Measurements from ENCODE around the gene HUS1. TPM values are rescaled to one million over a fixed set of nuclear protein-coding genes. Genes with fewer than 3 reads are reported as not detected.
"Not testable (repeated sequence)": the region's sequence is repeated elsewhere in the genome, so short reads cannot be mapped to it uniquely, and the experiment has no call there.

Gene HUS1
- total RNA-seq, result 9.0 and 29.4 TPM in 2 replicates

DNA sequence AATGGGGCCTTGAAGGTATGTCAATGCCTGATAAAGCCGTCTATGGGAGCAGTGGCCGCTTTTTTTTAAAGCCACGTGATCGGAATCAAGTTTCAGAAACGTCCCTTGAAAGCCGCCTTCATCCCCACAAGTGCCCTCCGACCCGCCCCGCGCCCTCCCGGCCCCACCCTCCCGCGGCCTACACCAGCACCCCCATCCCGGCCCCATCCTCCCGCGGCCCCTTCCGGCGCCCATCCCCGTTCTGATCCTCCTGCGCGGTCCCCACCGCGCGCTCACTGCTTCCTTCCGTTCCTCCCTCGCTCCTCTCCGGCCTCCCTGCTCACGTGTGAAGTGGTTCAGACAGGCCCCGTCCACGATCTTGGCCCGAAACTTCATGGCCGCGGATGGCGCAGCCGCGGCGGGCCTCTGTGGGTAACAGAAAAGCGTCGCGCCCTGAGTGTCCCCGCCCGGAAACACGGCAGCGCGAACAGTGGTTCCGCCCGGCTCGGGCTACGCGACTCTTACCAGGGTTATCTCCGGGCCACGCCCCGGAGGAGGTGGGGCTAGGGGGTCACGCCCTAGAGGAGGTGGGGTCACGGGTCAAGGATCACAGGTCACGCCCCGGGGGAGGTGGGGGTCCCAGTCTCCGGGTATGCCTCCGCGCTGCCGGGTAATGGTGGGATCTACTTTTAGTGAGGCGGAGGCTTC is at the start of gene HUS1:
HUS1 (minus strand) TSS at position 471 of the 687 bp plus-strand sequence; CDS start at position 375, 96 bp downstream.
- peak; percentile 51 for DNase-seq (ENCODE audit: low read depth)

DNA sequence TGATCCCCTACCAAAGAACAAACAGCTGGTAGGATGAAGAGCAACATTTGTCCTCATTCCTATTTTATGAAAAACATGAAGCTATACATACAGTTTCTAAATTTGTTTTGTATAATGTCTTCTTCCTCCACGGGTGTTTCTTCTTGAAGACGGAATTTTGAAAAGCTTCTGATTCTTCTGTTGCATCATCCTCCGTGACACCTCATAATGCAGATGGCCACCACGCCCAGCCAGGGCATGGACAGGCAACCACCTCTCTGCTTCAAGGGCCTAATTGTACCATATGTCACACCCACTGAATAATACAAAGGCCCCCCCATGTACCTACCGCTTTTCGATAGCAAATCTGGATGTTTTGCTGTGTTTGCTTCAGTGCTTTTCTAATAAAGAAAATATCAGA is 49.5 kb upstream of the HUS1 start, which contains the start of gene SUN3:
SUN3 (minus strand) TSS at position 170 of the 400 bp plus-strand sequence; CDS start at position 1, 169 bp downstream.
- no peak for DNase-seq (ENCODE audit: low read depth)

DNA sequence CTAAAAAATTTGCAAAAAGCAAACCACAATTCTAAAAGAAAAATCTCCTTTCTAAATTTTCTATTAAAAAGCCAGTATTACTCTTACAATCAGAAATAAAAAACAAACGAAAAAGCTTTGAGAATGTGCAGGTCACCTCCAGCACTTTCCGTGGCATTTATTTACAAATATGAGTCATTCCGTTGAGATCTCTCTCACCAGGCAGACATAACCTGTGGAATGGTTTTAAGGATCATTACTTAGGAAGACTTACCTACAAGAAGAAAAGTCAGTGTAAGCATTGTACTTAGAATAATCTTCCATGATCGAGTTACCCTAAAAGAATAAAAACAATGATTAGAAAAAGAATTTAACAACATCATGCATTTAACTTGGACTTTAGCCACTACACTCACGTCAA is 46.2 kb upstream of the HUS1 start:
- peak; percentile 46 for DNase-seq (ENCODE audit: low read depth)

DNA sequence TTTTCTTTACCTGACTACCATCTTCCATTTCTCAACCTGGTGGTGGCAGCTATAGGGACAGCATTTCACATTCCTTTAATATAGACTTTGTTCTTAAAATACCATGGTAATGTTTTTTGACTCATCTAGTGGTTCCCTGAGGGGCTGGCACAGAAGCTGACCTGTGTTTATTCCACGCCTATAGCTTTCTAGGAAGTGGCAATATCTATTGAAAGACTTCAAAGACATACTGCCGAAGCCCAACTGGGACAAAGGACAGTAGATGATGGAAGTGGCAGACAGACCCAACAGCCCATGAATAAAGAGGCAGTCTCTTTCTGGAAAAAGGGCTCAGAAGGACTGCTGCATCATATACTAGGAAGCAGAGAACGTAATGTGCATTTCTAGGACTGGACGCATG is 38.3 kb upstream of the HUS1 start:
- DNase-seq (ENCODE audit: low read depth), result no peak

DNA sequence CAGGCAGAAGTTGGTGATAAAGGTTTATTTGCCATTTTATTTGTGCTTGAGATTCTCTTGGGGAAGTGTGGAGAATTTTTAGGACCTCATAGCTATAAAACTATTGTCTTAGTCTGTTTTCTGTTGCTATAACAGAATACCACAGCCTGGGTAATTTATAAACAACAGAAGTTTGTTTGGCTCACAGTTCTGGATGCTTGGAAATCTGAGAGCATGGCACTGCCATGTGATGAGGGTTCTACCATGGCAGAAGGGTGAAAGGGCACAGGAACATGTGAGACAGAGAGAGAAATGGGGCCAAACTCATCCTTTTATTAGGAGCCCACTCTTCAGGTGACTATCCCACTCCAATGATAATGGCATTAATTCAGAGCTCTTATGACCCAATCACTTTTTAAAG is 37.2 kb upstream of the HUS1 start:
- no peak for DNase-seq (ENCODE audit: low read depth)

DNA sequence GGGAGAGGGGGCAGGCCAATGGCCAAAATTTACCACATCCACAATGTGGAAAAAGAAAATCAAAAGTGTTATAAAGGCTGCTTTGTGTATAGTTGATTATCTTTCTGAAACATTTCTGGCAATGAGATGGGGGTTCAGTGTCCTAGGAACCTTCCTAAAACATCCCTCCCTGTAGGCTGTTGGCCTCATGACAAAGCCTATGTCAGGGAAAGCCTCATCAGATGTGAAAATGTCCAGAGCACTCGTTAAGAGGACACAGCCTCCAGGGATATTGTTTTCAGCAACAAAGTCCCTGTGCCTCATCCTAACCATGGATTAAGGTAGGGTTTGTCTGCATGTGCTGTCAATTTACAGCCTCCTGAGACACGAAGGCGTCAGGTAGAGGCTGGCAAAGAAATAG is 32.5 kb upstream of the HUS1 start:
- DNase-seq (ENCODE audit: low read depth), result no peak

DNA sequence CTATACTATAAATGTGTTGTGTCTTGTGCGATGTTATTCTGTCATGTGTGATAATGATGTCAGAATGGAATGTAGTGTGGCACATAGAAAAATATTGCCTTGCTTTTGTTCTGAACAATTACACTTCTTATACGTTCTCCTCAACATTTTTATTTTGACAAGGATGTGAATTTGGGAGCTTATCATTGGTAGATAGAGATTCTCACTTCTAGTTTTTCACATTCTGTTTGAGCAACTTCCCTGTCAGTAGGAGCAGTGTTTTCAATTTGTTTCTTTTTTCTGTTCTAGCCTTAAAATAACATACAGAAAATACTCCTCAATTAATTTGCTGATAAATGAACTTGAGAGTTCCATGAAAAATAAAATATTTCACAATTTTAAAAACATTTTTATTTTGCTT is 31.9 kb upstream of the HUS1 start:
- DNase-seq (ENCODE audit: low read depth), result no peak

DNA sequence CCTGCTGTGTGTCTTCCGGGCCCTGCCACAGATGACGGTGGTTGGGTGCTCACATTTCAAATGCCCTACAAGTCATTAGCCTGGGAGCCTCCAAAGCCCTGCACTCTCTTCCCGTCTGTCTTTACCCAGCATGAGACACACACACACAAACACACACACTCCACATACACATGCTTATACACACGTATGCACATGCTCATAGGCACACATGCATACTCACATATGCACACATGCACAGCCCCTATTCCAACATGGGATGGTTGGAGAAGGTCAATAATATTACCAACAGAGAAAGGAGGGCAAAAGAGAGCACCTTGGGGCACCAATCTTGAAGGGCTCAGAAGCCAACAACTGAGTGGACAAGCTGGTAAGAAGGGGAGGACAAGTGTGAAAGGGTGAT is 30.5 kb upstream of the HUS1 start:
- no peak for DNase-seq (ENCODE audit: low read depth)

DNA sequence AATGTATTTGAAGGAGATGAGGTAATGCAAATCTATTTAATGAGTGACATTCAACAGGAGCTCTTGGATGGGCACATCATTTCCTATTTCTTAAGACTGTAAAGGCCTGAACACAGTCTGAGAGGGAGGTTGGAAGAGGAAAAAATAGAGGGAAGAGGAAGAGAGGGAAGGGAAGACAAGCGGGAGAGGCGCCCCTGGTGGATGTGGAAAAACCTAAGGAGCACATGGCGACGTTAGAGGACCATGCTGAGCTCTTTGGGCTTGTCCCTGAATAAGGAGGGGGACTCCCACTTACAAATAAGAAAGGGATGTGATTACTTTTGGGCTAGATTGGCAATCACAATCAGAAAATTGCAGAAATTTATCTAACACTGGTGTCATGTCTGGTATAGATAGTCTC is 29.8 kb upstream of the HUS1 start:
- no peak for DNase-seq (ENCODE audit: low read depth)

DNA sequence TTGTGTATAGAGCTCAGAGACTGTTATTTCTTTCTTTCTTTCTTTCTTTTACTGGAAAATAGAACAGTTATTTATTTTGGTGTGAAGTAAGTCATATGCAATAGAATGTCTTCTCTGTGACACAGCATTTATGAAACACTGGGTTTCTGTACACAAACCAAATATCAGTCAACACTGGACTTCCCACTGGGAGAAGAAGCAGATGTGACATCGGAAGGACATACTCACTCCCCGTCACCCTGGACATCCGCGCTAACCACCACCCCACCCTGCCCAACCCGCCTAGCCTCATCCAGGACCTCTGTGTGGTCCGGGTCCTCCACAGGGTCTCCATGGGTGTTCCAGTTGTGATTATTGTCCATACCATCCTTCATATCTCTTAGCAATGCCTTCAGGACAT is 27.5 kb upstream of the HUS1 start:
- DNase-seq (ENCODE audit: low read depth), result no peak

DNA sequence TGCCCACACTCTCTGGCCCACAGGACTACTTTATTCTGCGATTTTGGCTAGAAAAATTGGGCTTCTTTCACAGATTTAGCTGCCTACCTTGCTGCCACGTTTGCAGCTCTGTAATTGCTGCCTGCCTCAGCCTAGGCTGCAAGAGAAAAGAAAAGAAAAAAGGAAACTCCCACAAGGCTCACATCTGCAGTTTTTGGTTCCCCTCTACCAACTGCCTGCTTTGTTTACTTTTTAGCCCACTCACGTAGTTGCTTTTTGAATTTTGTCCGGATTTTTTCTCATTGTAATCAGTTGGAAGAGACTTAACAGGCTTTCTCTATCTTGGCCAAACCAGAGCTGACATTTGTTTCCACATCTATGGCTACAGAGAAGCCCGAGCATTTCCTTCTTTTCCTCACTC is 25.2 kb upstream of the HUS1 start:
- no peak for DNase-seq (ENCODE audit: low read depth)

DNA sequence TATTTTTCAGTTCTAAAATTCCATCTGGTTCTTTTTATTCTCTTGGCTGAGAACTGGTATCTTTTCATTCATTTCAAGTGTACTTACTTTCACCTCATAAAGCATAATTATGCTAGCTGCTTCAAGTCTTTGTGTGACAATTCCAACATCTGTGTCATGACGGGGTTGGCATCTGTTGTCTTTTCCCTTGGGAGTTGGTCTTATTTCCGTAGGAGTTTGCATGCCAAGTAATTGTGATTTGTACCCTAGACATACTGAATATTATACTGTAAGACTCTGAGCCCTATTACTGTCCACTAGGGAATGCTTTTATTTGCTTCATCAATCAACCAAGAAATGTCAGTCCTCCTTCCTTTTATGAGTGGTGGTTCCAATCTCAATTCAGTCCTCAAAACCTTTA is 24.6 kb upstream of the HUS1 start:
- DNase-seq (ENCODE audit: low read depth), result no peak

DNA sequence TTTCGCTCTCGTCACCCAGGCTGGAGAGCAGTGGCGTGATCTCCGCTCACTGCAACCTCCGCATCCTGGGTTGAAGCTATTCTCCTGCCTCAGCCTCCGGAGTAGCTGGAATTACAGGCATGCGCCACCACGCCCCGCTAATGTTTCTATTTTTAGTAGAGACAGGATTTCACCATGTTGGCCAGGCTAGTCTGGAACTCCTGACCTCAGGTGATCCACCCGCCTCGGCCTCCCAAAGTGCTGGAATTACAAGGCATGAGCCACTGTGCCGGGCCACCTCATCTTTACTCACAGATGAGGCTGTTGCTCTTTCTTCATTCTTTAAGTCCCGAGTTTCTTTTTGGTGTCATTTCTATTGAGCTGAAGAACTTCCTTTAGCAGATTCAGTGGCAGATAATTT is 20.7 kb upstream of the HUS1 start:
- DNase-seq (ENCODE audit: low read depth), result peak; percentile 19

DNA sequence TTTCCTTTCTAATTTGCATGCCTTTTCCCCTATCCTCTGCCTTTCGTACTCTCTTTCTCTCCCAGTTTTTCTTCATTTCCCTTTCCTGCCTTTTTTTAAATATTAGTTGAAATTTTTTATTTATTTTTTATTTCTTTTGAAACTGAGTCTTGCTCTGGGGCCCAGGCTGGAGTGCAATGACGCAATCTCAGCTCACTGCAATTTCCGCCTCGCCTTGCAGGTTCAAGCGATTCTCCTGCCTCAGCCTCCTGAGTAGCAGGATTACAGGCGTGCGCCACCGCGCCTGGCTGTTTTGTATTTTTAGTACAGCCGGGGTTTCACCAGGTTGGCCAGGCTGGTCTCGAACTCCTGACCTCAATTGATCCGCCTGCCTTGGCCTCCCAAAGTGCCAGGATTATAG is 20.0 kb upstream of the HUS1 start:
- DNase-seq (ENCODE audit: low read depth), result no peak

DNA sequence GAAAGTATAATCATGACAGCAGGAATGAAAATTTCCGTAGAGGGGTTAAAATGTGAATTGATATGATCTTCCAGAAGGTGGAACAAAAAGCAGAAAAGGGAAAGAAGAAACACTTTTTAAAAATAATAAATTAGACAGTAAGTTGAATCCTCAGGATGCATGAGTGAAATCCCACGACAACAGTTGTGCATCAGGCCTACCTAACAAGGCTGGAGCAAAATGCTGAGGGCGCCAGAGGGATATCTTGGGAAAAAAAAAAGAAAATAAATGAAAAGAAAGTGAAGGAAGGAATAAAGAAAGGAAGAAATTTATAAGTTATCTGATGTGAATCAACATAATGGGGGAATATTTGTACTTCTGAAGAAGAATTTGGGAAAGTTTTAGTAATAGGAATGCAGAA is 13.0 kb upstream of the HUS1 start:
- DNase-seq (ENCODE audit: low read depth), result no peak

DNA sequence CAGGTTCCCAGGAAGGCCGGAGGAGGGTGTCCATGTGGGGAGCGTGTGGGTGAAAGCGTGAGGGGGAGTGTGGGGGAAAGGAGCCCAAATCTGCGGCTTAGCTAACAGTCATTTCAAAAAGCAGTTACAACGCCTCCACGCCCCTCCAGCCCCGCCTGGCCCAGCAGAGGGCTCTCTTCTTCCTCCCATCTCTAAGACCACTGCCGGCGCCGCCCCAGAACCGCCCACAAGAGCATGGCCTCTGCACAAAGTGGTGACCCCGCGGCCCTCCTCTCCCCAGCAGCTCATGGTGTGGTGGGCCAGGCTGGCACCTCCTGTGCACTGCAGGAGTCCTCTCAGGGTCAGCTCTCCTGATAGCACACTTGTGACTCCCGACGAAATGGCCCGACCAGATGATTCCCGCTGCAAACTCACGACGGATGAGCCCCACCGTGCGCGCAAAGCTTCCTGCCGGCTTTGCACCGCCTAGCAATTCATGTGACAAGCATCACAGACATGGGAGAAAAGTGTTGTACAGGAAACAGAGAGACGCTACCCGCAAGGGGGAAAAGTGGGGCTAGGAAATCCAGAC is 12.4 kb upstream of the HUS1 start:
- peak; percentile 40 for DNase-seq (ENCODE audit: low read depth)

DNA sequence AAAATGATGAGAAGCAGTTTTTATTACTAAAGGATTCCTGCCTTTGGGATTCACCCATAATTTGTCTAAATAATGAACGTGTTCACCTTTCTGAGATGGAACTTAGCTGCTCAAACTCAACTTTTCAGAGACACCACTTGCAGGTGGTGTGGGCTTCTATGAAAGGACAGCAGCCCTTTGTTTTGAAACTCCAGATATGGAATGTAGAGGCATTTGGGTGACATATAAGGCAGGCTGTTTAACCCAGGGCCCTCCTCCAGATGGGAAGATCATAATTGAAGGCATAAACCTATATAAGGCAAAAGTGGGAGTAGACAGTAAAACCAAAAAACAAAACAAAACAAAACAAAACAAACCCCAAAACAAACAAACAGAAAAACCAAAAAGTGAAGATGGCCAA is 11.9 kb upstream of the HUS1 start:
- DNase-seq (ENCODE audit: low read depth), result no peak

DNA sequence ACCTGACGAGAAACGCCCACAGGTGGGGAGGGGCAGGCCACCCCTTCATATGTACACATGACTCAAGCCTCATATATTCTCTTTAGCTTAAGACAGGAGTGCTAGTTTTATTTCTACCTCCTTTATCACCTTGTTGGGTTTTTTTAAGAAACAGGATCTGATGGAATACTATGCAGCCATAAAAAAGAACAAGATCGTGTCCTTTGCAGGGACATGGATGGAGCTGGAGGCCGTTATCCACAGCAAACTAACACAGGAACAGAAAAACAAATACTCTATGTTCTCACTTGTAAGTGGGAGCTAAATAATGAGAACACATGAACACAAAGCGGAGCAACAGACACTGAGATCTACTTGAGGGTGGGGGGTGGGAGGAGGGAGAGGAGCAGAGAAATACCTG is 11.2 kb upstream of the HUS1 start:
- no peak for DNase-seq (ENCODE audit: low read depth)

DNA sequence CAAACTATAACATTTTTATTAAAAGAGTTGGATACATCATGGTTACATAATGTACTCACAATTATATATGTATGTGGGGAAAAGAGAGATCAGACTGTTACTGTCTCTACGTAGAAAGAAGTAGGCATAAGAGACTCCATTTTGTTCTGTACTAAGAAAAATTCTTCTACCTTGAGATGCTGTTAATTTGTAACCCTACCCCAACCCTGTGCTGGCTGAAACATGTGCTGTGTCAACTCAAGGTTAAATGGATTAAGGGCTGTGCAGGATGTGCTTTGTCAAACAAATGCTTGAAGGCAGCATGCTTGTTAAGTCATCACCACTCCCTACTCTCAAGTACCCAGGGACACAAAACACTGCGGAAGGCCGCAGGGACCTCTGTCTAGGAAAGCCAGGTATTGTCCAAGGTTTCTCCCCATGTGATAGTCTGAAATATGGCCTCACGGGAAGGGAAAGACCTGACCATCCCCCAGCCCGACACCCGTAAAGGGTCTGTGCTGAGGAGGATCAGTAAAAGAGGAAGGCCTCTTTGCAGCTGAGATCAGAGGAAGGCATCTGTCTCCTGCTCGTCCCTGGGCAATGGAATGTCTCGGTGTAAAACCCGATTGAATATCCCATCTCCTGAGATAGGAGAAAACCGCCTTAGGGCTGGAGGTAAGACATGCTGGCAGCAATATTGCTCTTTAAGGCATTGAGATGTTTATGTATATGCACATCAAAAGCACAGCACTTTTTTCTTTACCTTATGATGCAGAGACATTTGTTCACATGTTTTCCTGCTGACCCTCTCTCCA is 10.4 kb upstream of the HUS1 start:
- DNase-seq (ENCODE audit: low read depth), result peak; percentile 81

DNA sequence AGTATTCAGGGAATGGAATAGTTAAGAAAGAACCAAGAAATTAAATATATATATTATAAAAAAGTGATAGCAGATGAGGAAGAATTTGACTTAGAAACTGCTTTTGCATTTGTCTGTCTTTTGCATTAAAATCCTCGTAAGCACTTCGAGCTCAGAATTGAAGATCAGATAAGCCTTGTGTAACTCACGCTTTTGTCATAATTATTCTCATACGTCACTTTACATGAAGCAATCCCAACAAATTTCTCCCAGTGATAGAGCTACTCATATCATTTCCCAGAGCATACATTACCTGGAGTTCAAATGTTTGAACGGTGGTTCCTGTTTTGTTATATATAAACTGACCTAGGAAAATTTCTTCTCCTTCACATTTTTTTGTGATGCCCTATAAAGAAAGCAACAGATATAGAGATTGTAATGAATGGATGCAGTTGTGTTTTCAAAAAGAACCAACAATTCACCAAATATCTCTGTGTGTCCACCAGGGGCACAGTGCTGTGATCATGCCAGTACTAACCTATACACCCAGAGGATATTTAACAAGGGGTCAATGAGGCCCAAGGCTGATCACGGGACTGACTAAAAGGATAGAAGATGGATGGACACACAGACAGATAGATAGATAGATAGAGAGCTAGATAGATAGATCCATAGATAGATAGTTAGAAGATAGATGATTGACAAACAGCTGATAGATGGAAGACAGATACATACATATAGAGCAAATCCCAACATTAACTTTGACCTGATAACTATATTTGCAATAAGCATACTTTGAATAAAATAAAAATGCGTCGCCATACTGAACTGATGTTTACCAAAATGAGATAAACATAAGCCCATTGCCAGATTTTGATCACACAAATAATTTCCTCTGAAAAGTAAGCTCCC is 9.3 kb upstream of the HUS1 start:
- DNase-seq (ENCODE audit: low read depth), result no peak

DNA sequence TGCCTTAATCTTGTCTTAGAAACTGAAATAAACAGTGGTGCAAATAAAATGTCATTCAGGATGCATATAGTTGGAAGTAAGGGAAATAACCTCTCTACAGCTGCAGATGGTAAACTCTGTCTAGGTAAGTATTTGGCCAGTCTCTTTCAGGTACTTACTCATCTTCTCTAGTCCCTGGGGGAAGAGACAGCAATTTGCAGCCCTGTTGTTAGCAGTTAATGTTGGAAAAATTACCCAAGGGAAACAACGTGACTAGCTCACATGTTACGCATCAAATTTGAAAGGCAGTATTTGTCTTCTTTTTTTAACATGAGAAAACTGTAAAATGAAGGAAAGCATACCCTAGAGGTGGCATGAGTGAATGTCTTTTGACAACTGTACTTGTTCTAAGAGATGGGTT is 3.2 kb upstream of the HUS1 start:
- no peak for DNase-seq (ENCODE audit: low read depth)

DNA sequence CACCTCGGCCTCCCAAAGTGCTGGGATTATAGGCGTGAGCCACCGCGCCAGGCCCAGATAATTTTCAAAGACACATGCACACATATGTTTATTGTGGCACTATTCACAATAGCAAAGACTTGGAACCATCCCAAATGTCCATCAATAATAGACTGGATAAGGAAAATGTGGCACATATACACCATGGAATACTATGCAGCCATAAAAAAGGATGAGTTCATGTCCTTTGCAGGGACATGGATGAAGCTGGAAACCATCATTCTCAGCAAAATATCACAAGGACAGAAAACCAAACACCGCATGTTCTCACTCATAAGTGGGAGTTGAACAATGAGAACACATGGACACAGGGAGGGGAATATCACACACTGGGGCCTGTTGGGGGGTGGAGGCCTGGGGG is 1.2 kb upstream of the HUS1 start:
- DNase-seq (ENCODE audit: low read depth), result not testable (repeated sequence)

All from renal cortical epithelial cell (primary cell).